Mesothelial cell of epicardium (in vitro differentiated cells): ENCODE measurements around the gene GAN. TPM values are rescaled to one million over a fixed set of nuclear protein-coding genes. Genes with fewer than 3 reads are reported as not detected.
A peak's percentile ranks its signal among the peaks of the same experiment; 100 is the strongest.

ENCODE experiments used
- DNase-seq, 2 experiments: peaks; one replicate each; pipeline ENCODE4 v3.0.0; 2021; ENCODE audit warnings: low spot score in 2 of 2; ENCODE audit not compliant: unreplicated experiment in 2 of 2
- H3K27ac Mint-ChIP-seq: 2 replicates; pipeline ENCODE4 v1.8.0; 2021; ENCODE audit warnings: mixed read lengths
- H3K27me3 Mint-ChIP-seq: 2 replicates; pipeline ENCODE4 v1.8.0; 2021; ENCODE audit warnings: low read depth, mixed read lengths
- H3K36me3 Mint-ChIP-seq: 2 replicates; pipeline ENCODE4 v1.8.0; 2021; ENCODE audit warnings: mixed read lengths
- H3K4me1 Mint-ChIP-seq: 2 replicates; pipeline ENCODE4 v1.8.0; 2021; ENCODE audit warnings: mixed read lengths
- H3K4me3 Mint-ChIP-seq: 2 replicates; pipeline ENCODE4 v1.8.0; 2021; ENCODE audit warnings: mild to moderate bottlenecking, moderate library complexity, mixed read lengths
- H3K9me3 Mint-ChIP-seq: 2 replicates; pipeline ENCODE4 v1.8.0; 2021; ENCODE audit warnings: mixed read lengths
- CTCF ChIP-seq: fragments of 200-600 bp; sonication (generic); IDR thresholded peaks from one replicate; pipeline ENCODE4 v1.5.0; 2021; ENCODE audit warnings: antibody characterized with exemption; ENCODE audit not compliant: unreplicated experiment
- total RNA-seq: library from RNA; stranded (reverse); gene quantifications from 3 replicates; pipeline ENCODE4 v1.2.1, GENCODE V29; 2021

Gene GAN
- total RNA-seq, 1 donor from 2014 or later: 14.2 TPM

- TF ChIP-seq CTCF: no peak
- no peak for DNase-seq
- H3K4me1 Mint-ChIP-seq: peaks cover 28% of the 10 kb centered on the region
- H3K27me3 Mint-ChIP-seq: no peaks in the 10 kb centered on the region
- no peaks in the 10 kb centered on the region for H3K36me3 Mint-ChIP-seq
- H3K27ac Mint-ChIP-seq: no peak overlapping the region
- no peak overlapping the region for H3K4me3 Mint-ChIP-seq
- H3K9me3 Mint-ChIP-seq: no peaks in the 10 kb centered on the region
These were observed 3.9 kb downstream of the GAN start for GRCh38 chr16:81318711-81319110.

DNA sequence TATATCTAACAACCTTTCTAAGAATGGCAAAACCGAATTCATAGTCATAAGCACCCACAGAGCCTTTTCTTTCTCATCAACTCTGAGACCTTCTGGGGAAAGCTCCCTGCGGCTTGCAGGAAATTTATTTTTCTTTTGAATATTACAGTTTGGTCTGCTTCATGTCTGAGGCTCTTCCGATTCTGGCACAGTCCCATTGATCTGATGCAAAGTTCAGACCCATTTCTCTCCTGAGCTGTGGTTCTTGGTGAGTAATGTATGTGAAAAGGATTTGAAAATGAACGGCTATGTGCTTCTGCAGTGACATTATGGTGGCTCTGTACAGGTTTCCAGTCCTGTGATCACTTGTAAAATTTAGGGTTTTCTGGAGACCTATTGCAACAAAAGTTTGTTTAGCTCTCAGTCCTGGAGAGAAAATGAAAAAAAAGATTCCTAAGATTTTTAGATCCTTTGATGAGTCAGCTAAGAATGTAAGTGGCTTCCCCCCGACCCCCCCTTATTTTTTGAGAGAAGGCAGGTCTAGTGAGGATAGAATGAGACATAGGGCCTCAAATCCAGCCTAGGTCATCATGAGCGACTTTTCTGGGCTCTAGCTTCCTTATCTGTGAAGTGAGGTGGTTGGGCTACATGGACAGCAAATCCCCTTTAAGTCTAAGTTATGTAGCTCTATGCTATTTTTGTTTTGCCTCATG lies 4.6 kb downstream of the GAN start:
- no peak overlapping the region for H3K4me3 Mint-ChIP-seq

DNA sequence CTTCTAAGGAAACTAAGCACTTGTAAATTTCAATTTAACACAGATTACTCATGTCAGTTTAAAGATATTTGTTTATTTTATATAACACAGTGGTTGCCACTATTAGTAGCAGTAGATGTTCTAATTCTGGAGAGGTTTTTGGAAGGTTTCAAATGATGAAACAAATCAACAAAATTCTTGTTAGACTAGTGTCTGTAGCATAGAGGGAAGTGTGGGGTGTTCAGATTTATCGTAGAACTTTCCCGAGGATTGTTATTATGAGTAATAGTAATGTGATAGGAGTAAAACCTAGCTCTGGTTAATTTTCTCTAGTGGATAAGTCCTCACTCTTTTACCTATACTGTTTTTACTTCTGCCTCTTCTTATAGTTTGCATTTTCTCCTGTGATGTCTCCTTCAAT lies 6.3 kb downstream of the GAN start:
- TF ChIP-seq CTCF: no peak
- Mint-ChIP-seq H3K4me3 (no peak overlapping the region), H3K27me3 (no peaks in the 10 kb centered on the region), H3K9me3 (no peaks in the 10 kb centered on the region), H3K36me3 (no peaks in the 10 kb centered on the region), H3K27ac (no peak overlapping the region), H3K4me1 (peaks cover 15% of the 10 kb centered on the region)
- no peak for DNase-seq

More for the DNA sequence above, 4.6 kb downstream of the GAN start:
- Mint-ChIP-seq H3K36me3 (no peaks in the 10 kb centered on the region), H3K27ac (peak overlapping the region; percentile 81), H3K4me1 (peaks cover 22% of the 10 kb centered on the region), H3K27me3 (no peaks in the 10 kb centered on the region), H3K9me3 (no peaks in the 10 kb centered on the region)
- TF ChIP-seq CTCF: no peak
- no peak for DNase-seq

DNA sequence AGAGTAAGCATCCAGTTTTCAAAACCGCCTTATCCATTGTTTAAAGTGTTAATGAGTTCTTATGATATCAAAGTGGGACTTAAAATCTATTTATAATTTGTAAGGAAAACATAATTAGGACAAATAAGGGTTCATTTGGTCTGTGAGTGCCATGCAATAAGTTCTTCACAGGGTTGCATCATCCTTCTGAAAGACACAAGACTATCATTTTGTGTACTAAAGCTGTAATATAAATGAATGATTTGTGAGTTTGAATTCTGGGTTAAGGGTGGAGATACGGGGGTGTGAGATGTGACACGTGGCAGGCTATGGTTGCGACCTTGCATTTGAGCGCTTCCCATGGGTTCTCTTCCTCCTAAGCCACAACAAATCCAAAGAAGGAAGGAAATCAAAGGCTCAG lies 6.8 kb downstream of the GAN start:
- DNase-seq: no peak
- no peak overlapping the region for H3K27ac Mint-ChIP-seq
- H3K36me3 Mint-ChIP-seq: no peaks in the 10 kb centered on the region
- no peaks in the 10 kb centered on the region for H3K27me3 Mint-ChIP-seq
- no peak for TF ChIP-seq CTCF
- H3K4me3 Mint-ChIP-seq: no peak overlapping the region
- peaks cover 11% of the 10 kb centered on the region for H3K4me1 Mint-ChIP-seq
- no peaks in the 10 kb centered on the region for H3K9me3 Mint-ChIP-seq

DNA sequence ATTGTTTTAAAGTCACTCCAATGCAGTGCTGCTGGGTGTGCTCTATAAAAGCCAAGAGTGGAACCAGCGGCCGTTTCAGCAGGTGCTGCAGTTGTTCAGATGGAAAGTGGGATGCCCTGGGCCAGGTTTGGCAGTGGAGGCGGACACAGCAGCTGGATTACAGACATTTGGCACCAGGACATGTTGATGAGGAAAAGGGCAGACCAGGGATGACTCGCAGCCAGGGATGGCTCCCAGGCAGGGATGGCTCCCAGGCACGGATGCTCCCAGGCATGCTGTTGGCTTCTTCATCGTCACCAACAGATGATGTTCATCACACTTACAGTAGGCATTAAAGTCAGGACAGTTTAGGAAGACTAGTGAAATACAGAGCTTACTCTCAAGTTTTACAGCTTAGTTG lies 10.0 kb downstream of the GAN start:
- TF ChIP-seq CTCF: no peak
- no peak overlapping the region for H3K27ac Mint-ChIP-seq
- H3K4me1 Mint-ChIP-seq: peaks cover 34% of the 10 kb centered on the region
- no peaks in the 10 kb centered on the region for H3K27me3 Mint-ChIP-seq
- H3K4me3 Mint-ChIP-seq: no peak overlapping the region
- DNase-seq: no peak
- H3K36me3 Mint-ChIP-seq: no peaks in the 10 kb centered on the region
- H3K9me3 Mint-ChIP-seq: no peaks in the 10 kb centered on the region
